Activated T-cell treated with anti-CD3 and anti-CD28 coated beads, Interleukin-2, amount 50 U/mL, for 24 hours (primary cell): ENCODE data around the gene HNRNPF.
"Not testable (repeated sequence)": the region's sequence is repeated elsewhere in the genome, so short reads cannot be mapped to it uniquely, and the experiment has no call there.

Experiments
- DNase-seq: peaks from one replicate; pipeline ENCODE4 v3.0.0-alpha.2; 2020
- H3K27ac Mint-ChIP-seq: 2 replicates; pipeline ENCODE4 v1.8.0; 2020; ENCODE audit warnings: mild to moderate bottlenecking, mixed read lengths
- H3K27me3 Mint-ChIP-seq: 2 replicates; pipeline ENCODE4 v1.8.0; 2020; ENCODE audit warnings: mixed read lengths
- H3K36me3 Mint-ChIP-seq: 2 replicates; pipeline ENCODE4 v1.8.0; 2020; ENCODE audit warnings: low read depth, mixed read lengths
- H3K4me1 Mint-ChIP-seq: 2 replicates; pipeline ENCODE4 v1.8.0; 2020; ENCODE audit warnings: low read depth, mixed read lengths
- H3K4me3 Mint-ChIP-seq: 2 replicates; pipeline ENCODE4 v1.8.0; 2020; ENCODE audit warnings: mild to moderate bottlenecking, moderate library complexity, mixed read lengths
- H3K9me3 Mint-ChIP-seq: 2 replicates; pipeline ENCODE4 v1.8.0; 2020; ENCODE audit warnings: mixed read lengths

Gene HNRNPF, protein sequence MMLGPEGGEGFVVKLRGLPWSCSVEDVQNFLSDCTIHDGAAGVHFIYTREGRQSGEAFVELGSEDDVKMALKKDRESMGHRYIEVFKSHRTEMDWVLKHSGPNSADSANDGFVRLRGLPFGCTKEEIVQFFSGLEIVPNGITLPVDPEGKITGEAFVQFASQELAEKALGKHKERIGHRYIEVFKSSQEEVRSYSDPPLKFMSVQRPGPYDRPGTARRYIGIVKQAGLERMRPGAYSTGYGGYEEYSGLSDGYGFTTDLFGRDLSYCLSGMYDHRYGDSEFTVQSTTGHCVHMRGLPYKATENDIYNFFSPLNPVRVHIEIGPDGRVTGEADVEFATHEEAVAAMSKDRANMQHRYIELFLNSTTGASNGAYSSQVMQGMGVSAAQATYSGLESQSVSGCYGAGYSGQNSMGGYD

GRCh38 chr10:43408710-43409384 is at the start of gene HNRNPF:
TSS of gene HNRNPF (minus strand) at chr10:43409186. CDS start at chr10:43387884, 21,302 bp downstream.
- Mint-ChIP-seq H3K4me1 (peaks cover 28% of the 10 kb centered on the region), H3K27me3 (no peaks in the 10 kb centered on the region), H3K36me3 (peaks cover 53% of the 10 kb centered on the region), H3K9me3 (no peaks in the 10 kb centered on the region), H3K4me3 (peak within 1 kb of the TSS; percentile 99), H3K27ac (peak within 1 kb of the TSS; percentile 100)
- DNase-seq, result peak; percentile 98

DNA sequence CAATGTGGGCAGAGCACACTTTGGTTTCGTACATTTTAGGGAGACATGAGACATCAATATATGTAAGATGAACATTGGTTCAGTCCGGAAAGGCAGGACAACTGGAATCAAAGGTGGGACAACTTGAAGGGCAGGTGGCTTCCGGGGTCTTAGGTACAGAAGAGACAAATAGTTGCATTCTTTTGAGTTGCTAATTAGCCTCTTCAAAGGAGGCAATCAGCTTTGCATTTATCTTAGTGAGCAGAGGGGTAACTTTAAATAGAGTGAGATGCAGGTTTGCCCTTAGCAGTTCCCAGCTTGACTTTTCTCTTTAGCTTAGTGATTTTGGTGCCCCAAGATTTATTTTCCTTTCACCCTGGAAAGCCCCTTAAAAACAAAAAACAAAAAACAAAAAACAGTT is 49.2 kb upstream of the HNRNPF start:
- Mint-ChIP-seq H3K36me3 (peaks cover 12% of the 10 kb centered on the region), H3K27ac (peak overlapping the region; percentile 48), H3K9me3 (no peaks in the 10 kb centered on the region), H3K4me1 (peaks cover 43% of the 10 kb centered on the region), H3K27me3 (no peaks in the 10 kb centered on the region), H3K4me3 (no peak overlapping the region)
- DNase-seq, result no peak

DNA sequence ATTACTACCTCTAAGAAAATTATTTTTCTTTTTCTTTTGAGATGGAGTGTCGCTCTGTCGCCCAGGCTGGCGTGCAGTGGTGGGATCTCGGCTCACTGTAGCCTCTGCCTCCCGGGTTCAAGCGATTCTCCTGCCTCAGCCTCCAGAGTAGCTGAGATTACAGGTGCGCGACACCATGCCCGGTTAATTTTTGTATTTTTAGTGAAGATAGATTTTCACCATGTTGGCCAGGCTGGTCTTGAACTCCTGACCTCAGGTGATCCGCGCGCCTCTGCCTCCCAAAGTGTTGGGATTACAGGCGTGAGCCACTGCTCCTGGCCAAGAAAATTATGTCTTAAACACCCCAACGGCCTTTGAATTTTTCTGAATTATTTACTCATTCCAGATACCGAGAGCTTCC is 47.6 kb upstream of the HNRNPF start:
- H3K27me3 Mint-ChIP-seq, H3K9me3 Mint-ChIP-seq, DNase-seq: not testable (repeated sequence)
- Mint-ChIP-seq H3K36me3 (peaks cover 12% of the 10 kb centered on the region), H3K4me3 (peak overlapping the region; percentile 87), H3K4me1 (peaks cover 55% of the 10 kb centered on the region), H3K27ac (peak overlapping the region; percentile 96)

DNA sequence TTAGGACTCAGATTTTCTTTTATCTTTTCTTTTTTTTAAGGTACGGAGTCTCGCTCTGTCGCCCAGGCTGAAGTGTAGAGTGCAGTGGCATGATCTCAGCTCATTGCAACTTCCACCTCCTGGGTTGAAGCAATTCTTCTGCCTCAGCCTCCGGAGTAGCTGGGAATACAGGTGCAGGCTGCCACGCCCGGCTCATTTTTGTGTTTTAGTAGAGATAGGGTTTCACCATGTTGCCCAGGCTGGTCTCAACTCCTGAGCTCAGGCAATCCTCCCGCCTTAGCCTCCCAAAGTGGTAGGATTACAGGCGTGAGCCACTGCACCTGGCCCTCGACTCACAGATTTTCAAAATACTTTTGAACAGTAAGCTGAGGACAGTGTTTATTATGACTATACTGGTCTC is 45.0 kb upstream of the HNRNPF start:
- H3K27ac Mint-ChIP-seq, result peak overlapping the region; percentile 96
- H3K4me3 Mint-ChIP-seq, result peak overlapping the region; percentile 87
- H3K36me3 Mint-ChIP-seq, result peaks cover 12% of the 10 kb centered on the region
- not testable (repeated sequence) for DNase-seq, H3K27me3 Mint-ChIP-seq, H3K9me3 Mint-ChIP-seq
- H3K4me1 Mint-ChIP-seq, result peaks cover 56% of the 10 kb centered on the region

GRCh38 chr10:43453266-43453831 is 44.4 kb upstream of the HNRNPF start:
- H3K4me3 Mint-ChIP-seq, result peak overlapping the region; percentile 58
- H3K27ac Mint-ChIP-seq, result peak overlapping the region; percentile 92
- DNase-seq, result no peak
- H3K27me3 Mint-ChIP-seq, result no peaks in the 10 kb centered on the region
- H3K36me3 Mint-ChIP-seq, result peaks cover 12% of the 10 kb centered on the region
- H3K4me1 Mint-ChIP-seq, result peaks cover 53% of the 10 kb centered on the region
- no peaks in the 10 kb centered on the region for H3K9me3 Mint-ChIP-seq

GRCh38 chr10:43452356-43452914 is 43.4 kb upstream of the HNRNPF start:
- peaks cover 48% of the 10 kb centered on the region for H3K4me1 Mint-ChIP-seq
- DNase-seq, result no peak
- H3K9me3 Mint-ChIP-seq, result peaks cover 3% of the 10 kb centered on the region
- H3K36me3 Mint-ChIP-seq, result peaks cover 15% of the 10 kb centered on the region
- H3K4me3 Mint-ChIP-seq, result peak overlapping the region; percentile 58
- peak overlapping the region; percentile 92 for H3K27ac Mint-ChIP-seq
- H3K27me3 Mint-ChIP-seq, result no peaks in the 10 kb centered on the region

DNA sequence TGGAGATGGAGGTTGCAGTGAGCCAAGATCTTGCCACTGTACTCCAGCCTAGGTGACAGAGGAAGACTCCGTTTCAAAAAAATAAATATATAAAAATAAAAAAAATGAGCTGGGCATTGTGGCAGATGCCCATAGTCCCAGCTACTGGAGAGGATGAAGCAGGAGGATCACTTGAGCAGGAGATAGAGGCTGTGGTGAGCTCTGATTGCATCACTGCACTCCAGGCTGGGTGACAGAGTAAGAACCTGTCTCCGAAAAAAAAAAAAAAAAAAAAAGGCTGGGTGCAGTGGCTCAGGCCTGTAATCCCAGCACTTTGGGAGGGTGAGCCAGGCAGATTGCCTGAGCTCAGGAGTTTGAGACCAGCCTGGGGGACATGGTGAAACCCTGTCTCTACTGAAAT is 39.8 kb upstream of the HNRNPF start:
- Mint-ChIP-seq H3K9me3 (peaks cover 7% of the 10 kb centered on the region), H3K27me3 (no peaks in the 10 kb centered on the region), H3K36me3 (peaks cover 8% of the 10 kb centered on the region), H3K27ac (no peak overlapping the region), H3K4me1 (peaks cover 28% of the 10 kb centered on the region), H3K4me3 (no peak overlapping the region)
- DNase-seq, result no peak

GRCh38 chr10:43446219-43447017 is 37.4 kb upstream of the HNRNPF start:
- not testable (repeated sequence) for H3K27ac Mint-ChIP-seq, H3K9me3 Mint-ChIP-seq, H3K4me1 Mint-ChIP-seq, H3K4me3 Mint-ChIP-seq, DNase-seq, H3K36me3 Mint-ChIP-seq, H3K27me3 Mint-ChIP-seq

GRCh38 chr10:43444897-43445466 is 36.0 kb upstream of the HNRNPF start:
- no peak for DNase-seq
- H3K4me1 Mint-ChIP-seq, result peaks cover 8% of the 10 kb centered on the region
- H3K4me3 Mint-ChIP-seq, result no peak overlapping the region
- H3K27me3 Mint-ChIP-seq, result no peaks in the 10 kb centered on the region
- peaks cover 7% of the 10 kb centered on the region for H3K9me3 Mint-ChIP-seq
- no peak overlapping the region for H3K27ac Mint-ChIP-seq
- H3K36me3 Mint-ChIP-seq, result peaks cover 7% of the 10 kb centered on the region

GRCh38 chr10:43444323-43444722 is 35.3 kb upstream of the HNRNPF start:
- peaks cover 11% of the 10 kb centered on the region for H3K4me1 Mint-ChIP-seq
- H3K9me3 Mint-ChIP-seq, result peaks cover 7% of the 10 kb centered on the region
- H3K4me3 Mint-ChIP-seq, result no peak overlapping the region
- no peak for DNase-seq
- H3K27ac Mint-ChIP-seq, result no peak overlapping the region
- no peaks in the 10 kb centered on the region for H3K27me3 Mint-ChIP-seq
- H3K36me3 Mint-ChIP-seq, result peaks cover 7% of the 10 kb centered on the region

- H3K9me3 Mint-ChIP-seq, result peaks cover 3% of the 10 kb centered on the region
- peaks cover 26% of the 10 kb centered on the region for H3K4me1 Mint-ChIP-seq
- DNase-seq, result no peak
- H3K4me3 Mint-ChIP-seq, result no peak overlapping the region
- no peaks in the 10 kb centered on the region for H3K27me3 Mint-ChIP-seq
- H3K27ac Mint-ChIP-seq, result no peak overlapping the region
- H3K36me3 Mint-ChIP-seq, result peaks cover 9% of the 10 kb centered on the region
Measured at GRCh38 chr10:43440463-43441134, 31.6 kb upstream of the HNRNPF start.

DNA sequence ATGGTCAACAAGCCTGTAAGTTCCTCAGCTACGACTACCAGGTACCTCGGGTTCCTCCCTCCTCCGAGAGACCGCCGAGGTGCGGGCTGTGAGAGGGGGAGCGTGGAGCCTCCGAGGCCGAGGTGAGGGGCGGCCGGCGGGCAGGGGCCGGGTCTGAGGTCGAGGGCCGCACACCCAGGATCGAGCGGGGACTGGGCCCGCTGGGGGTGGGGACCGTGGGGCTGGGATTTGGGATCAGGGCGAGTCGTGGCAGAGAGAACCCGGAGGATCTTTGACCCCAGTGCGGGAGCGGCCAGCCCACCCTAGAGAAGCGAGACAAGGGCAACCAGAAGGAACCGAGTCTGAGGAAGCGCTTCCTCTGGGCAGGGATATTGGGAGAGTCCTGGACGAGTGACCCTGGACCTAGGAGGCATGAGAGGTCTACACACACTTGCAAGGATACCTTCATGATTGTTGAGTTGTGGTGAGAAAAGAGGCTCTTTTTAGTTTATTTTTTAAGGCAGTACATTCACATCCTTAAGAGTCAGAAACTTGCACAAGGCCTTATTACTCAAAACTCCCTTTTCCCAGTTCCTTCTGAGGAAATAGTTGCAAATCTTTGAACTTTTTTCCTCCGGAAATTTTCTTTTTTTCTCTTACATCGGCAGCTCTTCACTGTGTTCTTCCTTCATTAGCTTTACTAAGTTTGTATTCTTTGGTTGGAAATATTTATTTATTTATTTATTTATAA is 28.3 kb upstream of the HNRNPF start:
- Mint-ChIP-seq H3K4me1 (peaks cover 24% of the 10 kb centered on the region), H3K4me3 (peak overlapping the region; percentile 93), H3K9me3 (no peaks in the 10 kb centered on the region), H3K27me3 (no peaks in the 10 kb centered on the region), H3K27ac (peak overlapping the region; percentile 95), H3K36me3 (peaks cover 11% of the 10 kb centered on the region)
- DNase-seq, result no peak
